GM21447 (cell line): Measurements from ENCODE around the gene OR51I1.

Experiments used
- ATAC-seq: cut with Tn5 transposase; IDR thresholded peaks from one replicate; pipeline ENCODE4 v1.9.1; 2021; ENCODE audit not compliant: unreplicated experiment

OR51I1 gene, protein sequence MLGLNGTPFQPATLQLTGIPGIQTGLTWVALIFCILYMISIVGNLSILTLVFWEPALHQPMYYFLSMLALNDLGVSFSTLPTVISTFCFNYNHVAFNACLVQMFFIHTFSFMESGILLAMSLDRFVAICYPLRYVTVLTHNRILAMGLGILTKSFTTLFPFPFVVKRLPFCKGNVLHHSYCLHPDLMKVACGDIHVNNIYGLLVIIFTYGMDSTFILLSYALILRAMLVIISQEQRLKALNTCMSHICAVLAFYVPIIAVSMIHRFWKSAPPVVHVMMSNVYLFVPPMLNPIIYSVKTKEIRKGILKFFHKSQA

DNA sequence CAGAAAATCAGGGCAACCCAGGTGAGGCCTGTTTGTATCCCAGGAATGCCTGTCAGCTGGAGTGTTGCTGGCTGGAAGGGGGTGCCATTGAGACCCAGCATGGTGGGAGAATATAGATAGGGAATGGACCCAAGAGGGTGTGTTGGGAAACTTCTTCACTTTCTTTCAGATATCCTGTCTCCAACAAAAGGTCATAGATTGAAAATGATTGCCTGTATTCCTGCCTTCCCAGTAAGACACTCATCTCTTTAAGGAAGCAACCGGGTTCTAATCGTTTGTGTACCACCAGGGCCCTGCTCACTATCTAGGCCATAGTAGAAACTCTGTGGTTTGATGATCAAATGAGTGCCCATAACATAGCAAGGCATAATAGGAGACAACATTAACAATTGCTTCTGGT, at the start of gene OR51I1:
TSS of gene OR51I1 (minus strand) at position 101 of the 400 bp plus-strand sequence. CDS start at position 101, 0 bp downstream.
- ATAC-seq, result no peak

- no peak for ATAC-seq
These were observed 48.5 kb upstream of the OR51I1 start for GRCh38 chr11:5489576-5490357.

DNA sequence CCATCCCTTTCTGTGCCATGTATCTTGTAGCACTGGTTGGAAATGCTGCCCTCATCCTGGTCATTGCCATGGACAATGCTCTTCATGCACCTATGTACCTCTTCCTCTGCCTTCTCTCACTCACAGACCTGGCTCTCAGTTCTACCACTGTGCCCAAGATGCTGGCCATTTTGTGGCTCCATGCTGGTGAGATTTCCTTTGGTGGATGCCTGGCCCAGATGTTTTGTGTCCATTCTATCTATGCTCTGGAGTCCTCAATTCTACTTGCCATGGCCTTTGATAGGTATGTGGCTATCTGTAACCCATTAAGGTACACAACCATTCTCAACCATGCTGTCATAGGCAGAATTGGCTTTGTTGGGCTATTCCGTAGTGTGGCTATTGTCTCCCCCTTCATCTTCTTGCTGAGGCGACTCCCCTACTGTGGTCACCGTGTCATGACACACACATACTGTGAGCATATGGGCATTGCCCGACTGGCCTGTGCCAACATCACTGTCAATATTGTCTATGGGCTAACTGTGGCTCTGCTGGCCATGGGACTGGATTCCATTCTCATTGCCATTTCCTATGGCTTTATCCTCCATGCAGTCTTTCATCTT, 47.6 kb upstream of the OR51I1 start:
- ATAC-seq, result no peak

DNA sequence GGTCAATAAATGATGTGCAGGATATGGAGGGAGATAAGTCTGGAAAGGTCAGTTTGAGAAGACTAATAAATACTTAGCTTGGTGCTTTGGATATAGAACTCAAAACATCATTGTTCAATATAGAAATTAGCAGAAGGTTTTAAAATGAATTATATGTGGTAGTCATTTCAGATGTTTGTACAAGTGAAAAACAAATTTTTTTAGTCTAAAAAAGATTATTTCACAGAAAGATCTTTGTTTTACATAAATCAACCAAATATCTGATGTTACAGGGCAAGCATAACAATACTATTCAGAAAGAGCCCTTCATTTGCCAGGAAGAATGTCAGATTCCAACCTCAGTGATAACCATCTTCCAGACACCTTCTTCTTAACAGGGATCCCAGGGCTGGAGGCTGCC, 47.1 kb upstream of the OR51I1 start, which contains the start of gene OR52D1:
TSS of gene OR52D1 (plus strand) at position 301 of the 400 bp plus-strand sequence. CDS start at position 323, 22 bp downstream.
- no peak for ATAC-seq

DNA sequence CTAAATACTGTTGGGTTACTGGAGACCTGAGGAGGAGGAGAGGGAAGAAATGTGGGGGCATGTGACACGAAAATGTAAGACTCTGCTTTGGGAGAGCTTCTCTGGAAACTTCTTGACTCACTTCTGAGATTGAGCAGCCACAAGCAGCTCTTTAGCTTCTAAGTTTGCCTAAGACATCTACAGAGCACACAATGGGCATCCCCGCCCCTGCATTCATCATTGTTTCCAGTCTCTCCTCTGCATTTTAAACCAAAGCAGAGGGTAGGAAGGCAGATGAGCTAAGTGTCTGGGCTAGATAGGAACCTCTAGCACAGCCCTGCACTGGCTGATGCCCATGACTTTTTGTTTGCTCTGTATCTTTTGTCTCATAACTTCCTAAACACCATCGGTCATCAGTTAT, 45.1 kb upstream of the OR51I1 start:
- no peak for ATAC-seq

GRCh38 chr11:5486003-5486402, 44.7 kb upstream of the OR51I1 start:
- no peak for ATAC-seq

DNA sequence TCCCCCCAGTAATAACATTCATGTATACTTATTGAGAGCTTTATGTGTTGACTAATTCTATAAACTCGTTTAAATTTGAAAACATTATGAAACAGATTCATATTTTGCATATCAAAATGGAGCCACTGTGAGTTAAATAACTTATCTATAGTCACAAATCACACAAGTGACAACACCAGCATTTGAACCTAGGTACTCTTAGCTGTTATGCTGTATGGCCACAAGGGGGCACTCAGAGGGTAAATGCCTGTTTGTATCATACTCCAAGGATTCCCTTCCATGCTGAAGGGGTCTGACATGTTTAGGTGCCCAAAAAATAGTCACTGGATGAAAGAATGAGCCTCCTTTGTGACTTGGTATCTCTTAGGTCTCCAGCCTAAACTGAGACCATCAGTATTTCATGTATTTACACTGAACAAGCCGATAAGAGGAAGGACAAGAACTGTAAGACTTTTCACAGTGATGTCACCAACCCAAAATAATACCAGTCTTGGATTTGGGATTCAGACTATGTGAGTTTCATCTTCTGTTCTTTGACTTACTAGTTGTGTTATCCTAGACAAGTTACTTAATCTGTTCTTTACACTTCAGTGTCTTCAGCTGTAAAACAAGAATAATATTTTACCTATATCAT, 35.0 kb upstream of the OR51I1 start:
- peak; percentile 61 for ATAC-seq

DNA sequence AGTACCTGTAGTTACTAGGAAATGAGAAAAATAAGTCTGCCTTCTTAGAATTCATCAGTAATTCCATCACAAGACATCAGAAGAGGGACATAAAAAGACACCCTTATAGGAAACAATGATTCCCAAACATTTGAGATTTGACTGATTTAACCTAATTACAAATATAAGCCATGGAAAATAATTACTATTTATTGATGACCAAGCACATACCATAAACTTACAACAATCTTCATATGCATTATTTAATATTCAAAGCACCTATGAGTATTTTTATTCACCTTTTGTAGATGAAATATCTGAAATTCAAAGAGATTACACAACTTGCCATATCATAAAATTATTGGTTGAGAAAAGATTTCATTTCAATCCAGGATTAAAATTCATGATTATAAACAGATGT, 32.6 kb upstream of the OR51I1 start:
- no peak for ATAC-seq

- no peak for ATAC-seq
These were observed 26.2 kb upstream of the OR51I1 start for GRCh38 chr11:5467527-5467926.

DNA sequence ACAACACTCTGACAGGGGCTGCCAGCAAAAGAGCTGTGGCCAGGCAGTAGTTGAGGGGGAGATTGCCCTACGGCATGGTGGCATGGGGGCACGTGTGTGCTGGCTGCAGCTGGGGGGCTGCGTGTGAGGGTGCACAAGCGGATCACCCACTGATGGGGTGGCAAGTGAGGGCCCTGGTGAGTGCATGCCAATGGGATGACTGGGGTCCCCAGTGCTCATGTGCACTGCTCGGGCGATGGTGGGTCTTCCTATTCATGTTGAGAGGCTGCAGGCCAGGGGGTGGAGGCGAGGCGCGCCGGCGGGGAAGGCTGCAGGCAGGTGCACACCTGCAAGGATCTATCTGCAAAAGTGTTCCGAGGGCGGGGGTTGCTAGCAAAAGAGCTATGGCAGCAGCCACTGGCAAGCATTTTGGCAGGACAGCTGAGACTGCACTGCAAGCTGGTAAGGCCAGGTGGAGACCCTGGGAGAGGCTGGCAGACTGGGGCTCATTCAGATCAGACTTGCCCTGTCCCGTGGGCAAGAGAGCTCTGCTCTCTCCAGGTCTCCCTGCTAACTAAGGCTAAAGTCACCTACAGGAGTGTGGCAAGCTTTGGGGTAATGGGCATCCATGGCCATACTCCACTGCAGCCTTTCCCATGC, 19.8 kb upstream of the OR51I1 start:
- ATAC-seq, result no peak

GRCh38 chr11:5449432-5449831, 8.1 kb upstream of the OR51I1 start:
- no peak for ATAC-seq

DNA sequence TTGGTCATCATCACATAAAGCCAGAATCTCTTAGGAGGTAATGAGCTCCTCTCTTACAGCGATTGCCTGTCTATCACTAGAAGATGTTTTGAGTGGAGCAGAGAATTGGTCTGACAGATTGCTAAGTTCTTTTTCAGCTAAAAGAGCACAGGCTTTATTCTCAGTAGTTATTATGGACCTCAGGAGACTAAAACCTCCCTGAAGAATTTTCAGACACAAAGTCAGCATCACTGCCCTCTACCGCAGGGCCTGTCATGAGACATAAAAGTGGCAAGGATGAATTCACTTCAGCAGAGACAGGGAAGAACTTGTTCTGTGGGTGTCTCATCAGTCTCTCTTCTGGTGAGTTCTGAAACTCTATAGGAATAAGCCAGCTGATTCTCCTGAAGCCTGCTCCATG, 7.7 kb upstream of the OR51I1 start, which contains the start of gene OR51I2:
TSS of gene OR51I2 (plus strand) at position 301 of the 400 bp plus-strand sequence. CDS start 4,166 bp downstream, outside the sequence.
- ATAC-seq, result no peak

- ATAC-seq, result no peak
These were observed 2.6 kb upstream of the OR51I1 start for GRCh38 chr11:5443835-5444393.

GRCh38 chr11:5423131-5423530, 18.2 kb downstream of the OR51I1 start:
- ATAC-seq, result no peak

GRCh38 chr11:5421811-5422210, 19.5 kb downstream of the OR51I1 start, which contains the start of gene OR51Q1:
OR51Q1 (plus strand) TSS chr11:5422111; CDS start chr11:5422201, 90 bp downstream.
- ATAC-seq, result no peak

GRCh38 chr11:5420993-5421392, 20.3 kb downstream of the OR51I1 start:
- no peak for ATAC-seq

DNA sequence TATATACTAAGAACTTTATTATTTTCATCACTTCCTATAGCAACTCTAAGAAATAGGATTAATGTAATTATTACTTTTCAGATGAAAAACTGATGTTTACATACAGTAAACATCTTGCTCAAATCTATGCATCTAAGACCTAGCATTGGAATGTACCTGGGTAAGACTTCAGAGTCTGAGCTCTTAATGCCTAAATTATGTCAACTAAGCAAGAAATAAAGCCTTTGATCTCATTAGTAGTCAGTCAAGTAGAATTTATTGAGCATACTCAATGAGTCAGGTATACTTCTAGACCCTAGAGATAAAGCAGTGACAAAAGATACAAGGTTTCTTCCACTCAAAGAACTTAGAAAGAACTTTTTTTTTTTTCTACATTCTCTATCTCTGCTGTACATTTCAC, 36.1 kb downstream of the OR51I1 start:
- no peak for ATAC-seq

DNA sequence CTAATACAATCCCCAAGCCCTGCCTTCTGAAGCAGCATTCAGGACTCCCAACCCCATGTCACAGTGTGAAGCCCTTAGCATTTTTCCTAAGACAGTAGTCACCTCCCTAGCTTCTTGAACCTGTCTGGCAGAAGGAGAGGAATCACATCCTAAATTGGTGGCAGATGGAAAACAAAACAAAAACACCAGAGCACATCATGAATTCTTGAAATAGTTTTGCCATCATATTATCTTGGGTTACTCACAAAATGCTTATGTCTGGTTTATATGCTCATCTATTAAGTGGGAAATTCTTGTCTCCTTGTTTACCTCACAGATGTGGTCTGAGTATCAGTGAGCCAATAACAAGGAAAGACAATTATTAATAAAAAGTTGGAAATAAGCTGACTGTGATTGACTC, 42.4 kb downstream of the OR51I1 start:
- ATAC-seq, result no peak

- no peak for ATAC-seq
These were observed 47.2 kb downstream of the OR51I1 start for GRCh38 chr11:5394091-5394490.
